PFSK-1 (cell line): ENCODE data around the gene EXO5.

ENCODE experiments used
- FOXP2 ChIP-seq: optimal IDR thresholded peaks from 2 replicates; pipeline ENCODE3; 2011; ENCODE audit warnings: borderline replicate concordance, control low read depth, inconsistent platforms; ENCODE audit not compliant: insufficient read depth; ENCODE audit errors: extremely low read length, extremely low read depth
- POLR2AphosphoS5 ChIP-seq: IDR thresholded peaks from 2 replicates; pipeline ENCODE4 v1.6.1; 2012; ENCODE audit warnings: low read depth, mild to moderate bottlenecking, control low read depth, low read length, moderate library complexity
- REST ChIP-seq, 2 experiments: IDR thresholded peaks; 2 replicates each; pipeline versions ENCODE4 v1.6.1 to v1.8.0; 2011 to 2012; ENCODE audit warnings: low read depth in 2 of 2, low read length in 2 of 2, control low read depth in 1 of 2, inconsistent platforms in 1 of 2, mild to moderate bottlenecking in 1 of 2, moderate library complexity in 1 of 2; ENCODE audit not compliant: insufficient read depth in 1 of 2
- SIN3A ChIP-seq: IDR thresholded peaks from 2 replicates; pipeline ENCODE4 v1.6.1; 2012; ENCODE audit warnings: mild to moderate bottlenecking, low read length, moderate library complexity, borderline replicate concordance; ENCODE audit not compliant: insufficient read depth
- TAF1 ChIP-seq: IDR thresholded peaks from 2 replicates; pipeline ENCODE4 v1.6.1; 2012; ENCODE audit warnings: low read length, control low read depth, borderline replicate concordance; ENCODE audit not compliant: insufficient read depth

The EXO5 gene

DNA sequence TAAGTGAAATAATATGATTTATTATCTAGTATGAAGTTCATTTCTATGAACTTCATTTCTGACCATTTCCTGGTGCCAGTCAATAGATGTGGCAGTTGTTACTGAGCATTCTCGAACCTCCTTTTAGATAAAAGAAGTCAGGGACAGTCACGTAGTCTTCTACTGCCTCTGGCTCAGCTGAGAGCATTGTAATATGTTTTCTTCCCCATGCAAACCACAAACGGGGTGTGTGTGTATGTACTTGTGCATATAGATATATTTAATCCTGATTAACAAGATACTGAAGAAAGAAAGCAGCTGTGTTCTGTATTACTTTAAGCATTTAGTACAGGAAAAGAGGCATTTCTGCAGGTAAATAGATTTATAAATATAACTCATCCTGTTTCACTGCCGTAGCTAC lies 44.5 kb downstream of the EXO5 start:
- TF ChIP-seq TAF1 (no peak), POLR2AphosphoS5 (no peak), FOXP2 (no peak), SIN3A (no peak), REST (IDR thresholded peaks at IDR 0.05; ENCODE audit: insufficient read depth in 1 of 2, low read depth in 2 of 2, low read length in 2 of 2) (no peak)

DNA sequence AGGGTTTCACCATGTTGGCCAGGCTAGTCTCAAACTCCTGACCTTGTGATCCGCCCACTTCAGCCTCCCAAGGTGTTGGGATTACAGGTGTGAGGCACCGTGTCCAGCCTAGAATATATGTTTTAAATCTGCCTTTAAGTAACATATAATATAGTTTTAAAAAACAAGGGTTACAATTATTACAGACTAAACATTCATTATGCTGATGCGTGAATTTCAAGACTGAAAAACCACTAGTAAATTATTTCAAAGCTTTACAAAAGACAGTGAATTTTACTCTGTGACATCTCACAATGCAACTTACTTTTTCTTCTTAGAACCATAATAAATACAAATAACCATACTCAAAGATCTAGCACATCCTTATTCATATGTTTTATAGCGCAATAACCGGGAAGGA lies 47.6 kb downstream of the EXO5 start:
- no peak for TF ChIP-seq FOXP2
- TF ChIP-seq TAF1 = no peak
- no peak for TF ChIP-seq SIN3A
- no peak for TF ChIP-seq POLR2AphosphoS5
- no peak for TF ChIP-seq REST (IDR thresholded peaks at IDR 0.05; ENCODE audit: insufficient read depth in 1 of 2, low read depth in 2 of 2, low read length in 2 of 2)

- TF ChIP-seq POLR2AphosphoS5 (no peak), SIN3A (no peak), FOXP2 (no peak), TAF1 (no peak), REST (IDR thresholded peaks at IDR 0.05; ENCODE audit: insufficient read depth in 1 of 2, low read depth in 2 of 2, low read length in 2 of 2) (no peak)
Observed at GRCh38 chr1:40562185-40562584, 53.6 kb downstream of the EXO5 start.

DNA sequence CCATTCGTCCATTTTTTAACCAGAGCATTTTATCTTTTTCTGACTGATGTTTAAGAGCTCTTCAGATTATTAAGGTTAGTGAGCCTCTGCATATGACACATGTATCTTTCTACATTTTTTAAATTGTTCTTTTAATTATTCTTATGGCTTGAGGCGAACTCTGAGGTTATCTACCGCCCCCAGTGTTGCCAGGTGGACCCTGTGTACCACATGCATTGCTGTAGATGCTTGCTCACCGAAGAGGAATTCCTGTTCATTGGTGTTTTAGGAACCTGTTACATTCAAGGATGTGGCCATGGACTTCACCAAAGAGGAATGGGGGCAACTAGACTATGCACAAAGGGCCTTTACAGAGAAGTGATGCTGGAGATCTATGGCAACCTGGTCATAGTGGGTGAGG lies 54.7 kb downstream of the EXO5 start:
- TF ChIP-seq TAF1 (no peak), FOXP2 (no peak), POLR2AphosphoS5 (no peak), REST (IDR thresholded peaks at IDR 0.05; ENCODE audit: insufficient read depth in 1 of 2, low read depth in 2 of 2, low read length in 2 of 2) (no peak), SIN3A (no peak)

GRCh38 chr1:40564506-40564905 lies 55.9 kb downstream of the EXO5 start:
- TF ChIP-seq SIN3A = no peak
- TF ChIP-seq TAF1 = no peak
